Tibial artery (tissue), 4 donors: ENCODE measurements around the gene NME5.

Source experiments
- DNase-seq, 2 donors: peaks; one replicate each; pipeline ENCODE4 v3.0.0-alpha.2; 2019
- H3K27ac ChIP-seq, 2 donors: fragments of 200-600 bp; sonication (generic) in 1 of 2; 1 replicate in 1 of 2; 2 replicates in 1 of 2; pipeline ENCODE4 v1.5.1; 2018 to 2019; ENCODE audit warnings: mild to moderate bottlenecking in 1 of 2
- H3K27me3 ChIP-seq, 2 donors: fragments of 200-600 bp; sonication (generic) in 1 of 2; one replicate each; pipeline versions ENCODE4 v1.5.1 to v1.6.0; 2016 to 2019
- H3K36me3 ChIP-seq, 3 donors: fragments of 200-600 bp; sonication (generic) in 2 of 3; one replicate each; pipeline ENCODE4 v1.5.1; 2016 to 2019; ENCODE audit warnings: mild to moderate bottlenecking in 2 of 3
- H3K4me1 ChIP-seq, 4 donors: fragments of 200-600 bp; sonication (generic) in 2 of 4; 1 replicate in 3 of 4; 2 replicates in 1 of 4; pipeline ENCODE4 v1.5.1; 2016 to 2019
- H3K4me3 ChIP-seq, 2 donors: fragments of 200-600 bp; sonication (generic) in 1 of 2; 1 replicate in 1 of 2; 2 replicates in 1 of 2; pipeline ENCODE4 v1.5.1; 2018 to 2019; ENCODE audit warnings: mild to moderate bottlenecking in 2 of 2
- H3K9me3 ChIP-seq, 3 donors: fragments of 200-600 bp; sonication (generic) in 1 of 3; one replicate each; pipeline ENCODE4 v1.5.1; 2016 to 2019
- CTCF ChIP-seq, 2 experiments: fragments of 200-600 bp in 1 of 2; fragments of 450-650 bp in 1 of 2; IDR thresholded peaks; one replicate each; pipeline ENCODE4 v1.5.1; 2017 to 2019; ENCODE audit warnings: antibody characterized with exemption in 2 of 2, mild to moderate bottlenecking in 1 of 2, moderate library complexity in 1 of 2
- intact Hi-C: fragments of 100-400 bp; cut with DNase I; formaldehyde crosslinking; loops from one replicate; pipeline ENCODE4 v1.15.0; 2023; ENCODE audit warnings: low total_unique reads

The NME5 gene

GRCh38 chr5:138180183-138180782 is 41.1 kb upstream of the NME5 start:
- no peak for DNase-seq
- peaks cover 5 to 43% (median 12%) of the 10 kb centered on the region in 3 donors for H3K36me3 ChIP-seq
- intact Hi-C loops: no loop called here
- H3K4me3 ChIP-seq: no peak overlapping the region
- H3K27me3 ChIP-seq: no peaks in the 10 kb centered on the region
- H3K4me1 ChIP-seq: peaks cover 6 to 28% (median 21%) of the 10 kb centered on the region in 4 donors
- no peak overlapping the region for H3K27ac ChIP-seq
- TF ChIP-seq CTCF (IDR thresholded peaks at IDR 0.05): no peak
- no peaks in the 10 kb centered on the region for H3K9me3 ChIP-seq

- Histone ChIP-seq H3K27me3 (no peaks in the 10 kb centered on the region), H3K4me1 (peaks cover 6 to 28% (median 21%) of the 10 kb centered on the region in 4 donors), H3K9me3 (no peaks in the 10 kb centered on the region), H3K27ac (no peak overlapping the region), H3K36me3 (peaks cover 12 to 43% (median 13%) of the 10 kb centered on the region in 3 donors), H3K4me3 (peak overlapping the region; percentile 66 to 83)
- TF ChIP-seq CTCF (IDR thresholded peaks at IDR 0.05): no peak
- intact Hi-C loops: no loop called here
- no peak for DNase-seq
Observed at GRCh38 chr5:138179277-138179857, 40.1 kb upstream of the NME5 start.

GRCh38 chr5:138178516-138179276 is 39.5 kb upstream of the NME5 start, which contains the start of the genes BRD8 and KIF20A:
Gene BRD8 (minus strand): TSS chr5:138178630. CDS start chr5:138178614, 16 bp downstream.
Gene KIF20A (plus strand): TSS chr5:138179112. CDS start chr5:138179681, 569 bp downstream.
- no peak for TF ChIP-seq CTCF (IDR thresholded peaks at IDR 0.05)
- H3K27me3 ChIP-seq: no peaks in the 10 kb centered on the region
- DNase-seq: peak; percentile 97 to 98
- no peaks in the 10 kb centered on the region for H3K9me3 ChIP-seq
- H3K4me3 ChIP-seq: peak within 1 kb of the TSS; percentile 66 to 83
- peaks cover 6 to 28% (median 21%) of the 10 kb centered on the region in 4 donors for H3K4me1 ChIP-seq
- peaks cover 16 to 43% (median 18%) of the 10 kb centered on the region in 3 donors for H3K36me3 ChIP-seq
- H3K27ac ChIP-seq: peak within 1 kb of the TSS; percentile 77 to 78
- intact Hi-C loops: no loop called here

GRCh38 chr5:138177941-138178515 is 38.8 kb upstream of the NME5 start:
- Histone ChIP-seq H3K36me3 (peaks cover 17 to 43% (median 23%) of the 10 kb centered on the region in 3 donors), H3K4me1 (peaks cover 6 to 28% (median 21%) of the 10 kb centered on the region in 4 donors), H3K4me3 (peak overlapping the region; percentile 66 to 83), H3K9me3 (no peaks in the 10 kb centered on the region), H3K27ac (peak overlapping the region; percentile 77 to 78), H3K27me3 (no peaks in the 10 kb centered on the region)
- no peak for TF ChIP-seq CTCF (IDR thresholded peaks at IDR 0.05)
- DNase-seq: no peak
- intact Hi-C loops: no loop called here

GRCh38 chr5:138170299-138170698 is 31.1 kb upstream of the NME5 start:
- H3K27ac ChIP-seq: no peak overlapping the region
- no peaks in the 10 kb centered on the region for H3K27me3 ChIP-seq
- DNase-seq: no peak
- no peaks in the 10 kb centered on the region for H3K9me3 ChIP-seq
- TF ChIP-seq CTCF (IDR thresholded peaks at IDR 0.05): no peak
- no peak overlapping the region for H3K4me3 ChIP-seq
- intact Hi-C loops: no loop called here
- peaks cover 88 to 100% (median 92%) of the 10 kb centered on the region in 3 donors for H3K36me3 ChIP-seq
- no peaks in the 10 kb centered on the region for H3K4me1 ChIP-seq
